B cell (primary cell): Measurements from ENCODE around the gene ASH1L. TPM values are rescaled to one million over a fixed set of nuclear protein-coding genes. Genes with fewer than 3 reads are reported as not detected.
"Not testable (repeated sequence)": the region's sequence is repeated elsewhere in the genome, so short reads cannot be mapped to it uniquely, and the experiment has no call there.

ENCODE experiments used
- ATAC-seq: fragments of 200-7000 bp; cut with Tn5 transposase; one replicate; pipeline ENCODE4 v1.10.0; 2021; ENCODE audit warnings: low read depth, mild to moderate bottlenecking, moderate number of reproducible peaks, moderate library complexity
- CTCF ChIA-PET: fragments of 350-600 bp; sonication (Branson Sonifier 250); formaldehyde crosslinking; loops from one replicate; lab custom pipeline; 2021; ENCODE audit warnings: antibody characterized with exemption, inconsistent platforms; lab: Charles Lee
- POLR2A ChIA-PET: fragments of 350-600 bp; sonication (Branson Sonifier 250); formaldehyde crosslinking; loops from one replicate; lab custom pipeline; 2021; ENCODE audit warnings: antibody characterized with exemption; lab: Charles Lee
- DNase-seq: peaks from one replicate; pipeline ENCODE4 v3.0.0; 2013
- H2AFZ ChIP-seq: 2 replicates; pipeline ENCODE4 v1.6.1; 2012; ENCODE audit warnings: mild to moderate bottlenecking, low read depth, low read length; ENCODE audit not compliant: insufficient read depth, poor library complexity, severe bottlenecking
- H3K27ac ChIP-seq, 2 donors: 1 replicate in 1 of 2; 2 replicates in 1 of 2; pipeline ENCODE4 v1.5.1; 2012 to 2013; ENCODE audit warnings: low read length in 2 of 2, mild to moderate bottlenecking in 2 of 2, moderate library complexity in 1 of 2
- H3K27me3 ChIP-seq, 4 experiments: fragments of 200-600 bp in 1 of 4; sonication (generic) in 1 of 4; replicated peaks in 1 of 4; 1 replicate in 2 of 4; 2 replicates in 2 of 4; pipeline versions ENCODE4 v1.6.1 to v1.7.0; 2013 to 2016; ENCODE audit warnings: low read length in 3 of 4, mild to moderate bottlenecking in 2 of 4, mixed read lengths in 1 of 4, moderate library complexity in 1 of 4; ENCODE audit not compliant: insufficient read depth in 4 of 4, control insufficient read depth in 3 of 4; ENCODE audit errors: control extremely low read depth in 1 of 4
- H3K36me3 ChIP-seq, 2 experiments: replicated peaks in 1 of 2; 1 replicate in 1 of 2; 2 replicates in 1 of 2; pipeline versions ENCODE4 v1.6.1 to v1.7.1; 2013; ENCODE audit warnings: low read length in 1 of 2; ENCODE audit not compliant: insufficient read depth in 2 of 2, control insufficient read depth in 1 of 2; ENCODE audit errors: control extremely low read depth in 1 of 2, extremely low read depth in 1 of 2
- H3K4me1 ChIP-seq, 2 donors: fragments of 200-600 bp in 1 of 2; sonication (generic) in 1 of 2; 1 replicate in 1 of 2; 2 replicates in 1 of 2; pipeline versions ENCODE4 v1.5.1 to v1.6.1; 2013 to 2017; ENCODE audit warnings: low read length in 2 of 2; ENCODE audit not compliant: control insufficient read depth in 2 of 2, insufficient read depth in 2 of 2
- H3K4me2 ChIP-seq: replicated peaks from 2 replicates; pipeline ENCODE3; 2012; ENCODE audit warnings: mild to moderate bottlenecking, low read depth, low read length; ENCODE audit not compliant: poor library complexity, severe bottlenecking
- H3K4me3 ChIP-seq, 5 experiments: fragments of 200-600 bp in 1 of 5; sonication (generic) in 1 of 5; 1 replicate in 3 of 5; 2 replicates in 2 of 5; pipeline versions ENCODE4 v1.5.1 to v1.7.0; 2011 to 2016; ENCODE audit warnings: low read length in 4 of 5, mild to moderate bottlenecking in 4 of 5, low read depth in 2 of 5, control low read depth in 1 of 5, moderate library complexity in 1 of 5; ENCODE audit not compliant: insufficient read depth in 1 of 5; ENCODE audit errors: control extremely low read depth in 1 of 5, extremely low read depth in 1 of 5
- H3K79me2 ChIP-seq: fragments of 200-600 bp; sonication (generic); one replicate; pipeline ENCODE4 v1.6.0; 2016; ENCODE audit warnings: low read length; ENCODE audit not compliant: control insufficient read depth, insufficient read depth
- H3K9ac ChIP-seq: fragments of 200-600 bp; sonication (generic); 2 replicates; pipeline ENCODE4 v1.6.1; 2017; ENCODE audit warnings: mild to moderate bottlenecking, low read length, moderate library complexity
- H3K9me3 ChIP-seq, 3 donors: one replicate each; pipeline versions ENCODE4 v1.6.1 to v1.7.1; 2013; ENCODE audit warnings: low read length in 2 of 3; ENCODE audit not compliant: control insufficient read depth in 2 of 3, insufficient read depth in 1 of 3; ENCODE audit errors: control extremely low read depth in 1 of 3
- H4K20me1 ChIP-seq: 2 replicates; pipeline ENCODE4 v1.6.0; 2012; ENCODE audit warnings: mild to moderate bottlenecking, low read length; ENCODE audit not compliant: insufficient read depth, control insufficient read depth, poor library complexity, severe bottlenecking
- H3K27ac Mint-ChIP-seq: one replicate; pipeline ENCODE4 v1.8.0; 2021; ENCODE audit warnings: mixed read lengths
- H3K27me3 Mint-ChIP-seq: one replicate; pipeline ENCODE4 v1.8.0; 2021; ENCODE audit warnings: mixed read lengths
- H3K4me1 Mint-ChIP-seq: one replicate; pipeline ENCODE4 v1.8.0; 2021; ENCODE audit warnings: mixed read lengths
- H3K4me3 Mint-ChIP-seq: one replicate; pipeline ENCODE4 v1.8.0; 2021; ENCODE audit warnings: mixed read lengths
- H3K9me3 Mint-ChIP-seq: one replicate; pipeline ENCODE4 v1.8.0; 2022; ENCODE audit warnings: mixed read lengths; ENCODE audit not compliant: insufficient read depth
- CTCF ChIP-seq: fragments of 200-600 bp; IDR thresholded peaks from one replicate; pipeline ENCODE4 v1.8.0; 2022; ENCODE audit warnings: antibody characterized with exemption, mild to moderate bottlenecking
- EZH2 ChIP-seq: IDR thresholded peaks from 2 replicates; pipeline ENCODE4 v1.6.1; 2012; ENCODE audit warnings: borderline replicate concordance, low read depth, mild to moderate bottlenecking, moderate library complexity, low read length; ENCODE audit not compliant: insufficient read depth, poor library complexity, severe bottlenecking
- WGBS: methylation state at CpG from one replicate; pipeline ENCODE4 v1.1.5; 2013; ENCODE audit warnings: missing lambda C conversion rate; ENCODE audit not compliant: insufficient coverage; 5-methylcytosine and 5-hydroxymethylcytosine counted together
- intact Hi-C: fragments of 100-400 bp; cut with micrococcal nuclease; formaldehyde crosslinking; loops from one replicate; pipeline ENCODE4 v1.10.0; 2022
- polyA plus RNA-seq: library from polyadenylated mRNA; depleted of rRNA; stranded (reverse); fragments of >200 nt; gene quantifications from 2 replicates; pipeline ENCODE4 v1.2.3, GENCODE V29; 2012
- total RNA-seq, 2 donors: library from RNA; stranded (reverse); fragments of 120-200 nt in 1 of 2; gene quantifications; 1 replicate in 1 of 2; 2 replicates in 1 of 2; pipeline versions ENCODE4 v1.2.3 to v1.2.4, GENCODE V29; 2013 to 2022

Gene ASH1L
- total and polyA plus RNA-seq, 2 donors (not counting 1 experiment from before 2014, with no cell fraction given) = 17.7 to 124 TPM

- Histone ChIP-seq H4K20me1 (peaks cover under 1% of the 10 kb centered on the region), H3K9me3 (no peaks in the 10 kb centered on the region), H3K36me3 (peaks cover 0 to 6% of the 10 kb centered on the region in 2 experiments), H2AFZ (no peak overlapping the region), H3K27ac (no peak overlapping the region), H3K4me3 (no peak overlapping the region), H3K4me1 (no peaks in the 10 kb centered on the region), H3K27me3 (no peaks in the 10 kb centered on the region), H3K79me2 (peaks cover 4% of the 10 kb centered on the region), H3K9ac (no peak overlapping the region), H3K4me2 (no peak overlapping the region)
- ATAC-seq = no peak
- no peak for TF ChIP-seq CTCF
- no peak for TF ChIP-seq EZH2
- no peak for DNase-seq
- POLR2A ChIA-PET = no interaction called here
- CTCF ChIA-PET = no interaction called here
- intact Hi-C loops = no loop called here
- H3K4me1 Mint-ChIP-seq = peaks cover 1% of the 10 kb centered on the region
- 100% methylated on average over 4 of the region's 7 CpGs for WGBS
- no peak overlapping the region for H3K27ac Mint-ChIP-seq
- no peak overlapping the region for H3K4me3 Mint-ChIP-seq
- H3K9me3 Mint-ChIP-seq = no peaks in the 10 kb centered on the region
- H3K27me3 Mint-ChIP-seq = no peaks in the 10 kb centered on the region
Measured at GRCh38 chr1:155424091-155424490, 138.5 kb downstream of the ASH1L start.

DNA sequence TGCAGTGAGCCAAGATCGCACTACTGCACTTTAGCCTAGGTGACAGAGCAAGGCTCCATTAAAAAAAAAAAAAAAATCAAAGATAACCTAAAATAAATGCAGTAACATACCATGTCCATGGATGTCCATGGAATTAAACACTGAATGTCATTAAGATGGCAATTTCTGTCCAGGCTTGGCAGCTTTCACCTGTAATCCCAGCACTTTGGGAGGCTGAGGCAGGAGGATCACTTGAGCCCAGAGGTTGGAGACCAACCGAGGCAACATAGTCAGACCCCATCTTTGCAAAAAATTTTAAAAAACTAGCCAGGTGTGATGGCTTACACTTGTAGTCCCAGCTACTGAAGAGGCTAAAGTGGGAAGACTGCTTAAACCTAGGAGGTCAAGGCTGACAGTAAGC lies 141.8 kb downstream of the ASH1L start:
- intact Hi-C loops = no loop called here
- H3K9me3 ChIP-seq = no peaks in the 10 kb centered on the region
- no peak overlapping the region for H2AFZ ChIP-seq
- no peaks in the 10 kb centered on the region for H3K27me3 ChIP-seq
- Mint-ChIP-seq H3K4me1 (peaks cover 1% of the 10 kb centered on the region), H3K27ac (no peak overlapping the region), H3K9me3 (no peaks in the 10 kb centered on the region), H3K4me3 (no peak overlapping the region), H3K27me3 (no peaks in the 10 kb centered on the region)
- WGBS = no CpG with 5 or more reads among the region's 2 CpGs
- H3K27ac ChIP-seq = no peak overlapping the region
- TF ChIP-seq CTCF (no peak), EZH2 (no peak)
- no peak overlapping the region for H3K4me2 ChIP-seq
- no peak for ATAC-seq
- CTCF ChIA-PET = no interaction called here
- POLR2A ChIA-PET = interaction anchor here (0.7 kb wide), 1 partner anchor 457 kb away, joined by 9 read pairs; no protein-coding TSS in a partner anchor
- no peaks in the 10 kb centered on the region for H4K20me1 ChIP-seq
- DNase-seq = no peak
- H3K79me2 ChIP-seq = peaks cover 16% of the 10 kb centered on the region
- peaks cover 0 to 4% of the 10 kb centered on the region in 2 experiments for H3K36me3 ChIP-seq
- H3K9ac ChIP-seq = no peak overlapping the region
- H3K4me3 ChIP-seq = no peak overlapping the region
- no peaks in the 10 kb centered on the region for H3K4me1 ChIP-seq

DNA sequence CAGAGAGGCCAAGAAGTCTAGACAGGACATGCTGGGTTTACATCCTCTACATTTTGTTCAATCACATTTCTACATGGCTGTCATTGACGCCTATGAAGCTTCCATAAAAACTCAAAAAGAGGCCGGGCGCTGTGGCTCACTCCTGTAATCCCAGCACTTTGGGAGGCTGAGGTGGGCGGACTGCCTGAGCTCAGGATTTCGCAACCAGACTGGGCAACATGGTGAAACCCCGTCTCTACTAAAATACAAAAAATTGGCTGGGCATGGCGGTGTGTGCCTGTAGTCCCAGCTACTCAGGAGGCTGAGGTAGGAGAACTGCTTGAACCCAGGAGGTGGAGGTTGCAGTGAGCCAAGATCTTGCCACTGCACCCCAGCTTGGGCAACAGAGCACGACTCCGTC lies 150.8 kb downstream of the ASH1L start:
- H3K27ac Mint-ChIP-seq, H2AFZ ChIP-seq, H3K4me1 ChIP-seq, H3K4me2 ChIP-seq, H3K27me3 Mint-ChIP-seq, POLR2A ChIA-PET, H3K4me3 ChIP-seq, H3K4me1 Mint-ChIP-seq, H3K9me3 Mint-ChIP-seq, H3K4me3 Mint-ChIP-seq, H3K9ac ChIP-seq, H3K9me3 ChIP-seq, H3K27me3 ChIP-seq, H4K20me1 ChIP-seq, H3K27ac ChIP-seq, intact Hi-C loops, ATAC-seq, DNase-seq: not testable (repeated sequence)
- Histone ChIP-seq H3K79me2 (peaks cover 17% of the 10 kb centered on the region), H3K36me3 (peaks cover 5 to 22% of the 10 kb centered on the region in 2 experiments)
- 100% methylated on average over 8 of the region's 9 CpGs for WGBS
- CTCF ChIA-PET = interaction anchor here (0.6 kb wide), 1 partner anchor 307 kb away, joined by 3 read pairs; no protein-coding TSS in a partner anchor
